B cell (primary cell): ENCODE results near the gene UCK1. TPM values are rescaled to one million over a fixed set of nuclear protein-coding genes. Genes with fewer than 3 reads are reported as not detected.

Experiments
- ATAC-seq: fragments of 200-7000 bp; cut with Tn5 transposase; one replicate; pipeline ENCODE4 v1.10.0; 2021; ENCODE audit warnings: low read depth, mild to moderate bottlenecking, moderate number of reproducible peaks, moderate library complexity
- CTCF ChIA-PET: fragments of 350-600 bp; sonication (Branson Sonifier 250); formaldehyde crosslinking; loops from one replicate; lab custom pipeline; 2021; ENCODE audit warnings: antibody characterized with exemption, inconsistent platforms; lab: Charles Lee
- POLR2A ChIA-PET: fragments of 350-600 bp; sonication (Branson Sonifier 250); formaldehyde crosslinking; loops from one replicate; lab custom pipeline; 2021; ENCODE audit warnings: antibody characterized with exemption; lab: Charles Lee
- DNase-seq: peaks from one replicate; pipeline ENCODE4 v3.0.0; 2013
- H2AFZ ChIP-seq: 2 replicates; pipeline ENCODE4 v1.6.1; 2012; ENCODE audit warnings: mild to moderate bottlenecking, low read depth, low read length; ENCODE audit not compliant: insufficient read depth, poor library complexity, severe bottlenecking
- H3K27ac ChIP-seq, 2 donors: 1 replicate in 1 of 2; 2 replicates in 1 of 2; pipeline ENCODE4 v1.5.1; 2012 to 2013; ENCODE audit warnings: low read length in 2 of 2, mild to moderate bottlenecking in 2 of 2, moderate library complexity in 1 of 2
- H3K27me3 ChIP-seq, 4 experiments: fragments of 200-600 bp in 1 of 4; sonication (generic) in 1 of 4; replicated peaks in 1 of 4; 1 replicate in 2 of 4; 2 replicates in 2 of 4; pipeline versions ENCODE4 v1.6.1 to v1.7.0; 2013 to 2016; ENCODE audit warnings: low read length in 3 of 4, mild to moderate bottlenecking in 2 of 4, mixed read lengths in 1 of 4, moderate library complexity in 1 of 4; ENCODE audit not compliant: insufficient read depth in 4 of 4, control insufficient read depth in 3 of 4; ENCODE audit errors: control extremely low read depth in 1 of 4
- H3K36me3 ChIP-seq, 2 experiments: replicated peaks in 1 of 2; 1 replicate in 1 of 2; 2 replicates in 1 of 2; pipeline versions ENCODE4 v1.6.1 to v1.7.1; 2013; ENCODE audit warnings: low read length in 1 of 2; ENCODE audit not compliant: insufficient read depth in 2 of 2, control insufficient read depth in 1 of 2; ENCODE audit errors: control extremely low read depth in 1 of 2, extremely low read depth in 1 of 2
- H3K4me1 ChIP-seq, 2 donors: fragments of 200-600 bp in 1 of 2; sonication (generic) in 1 of 2; 1 replicate in 1 of 2; 2 replicates in 1 of 2; pipeline versions ENCODE4 v1.5.1 to v1.6.1; 2013 to 2017; ENCODE audit warnings: low read length in 2 of 2; ENCODE audit not compliant: control insufficient read depth in 2 of 2, insufficient read depth in 2 of 2
- H3K4me2 ChIP-seq: replicated peaks from 2 replicates; pipeline ENCODE3; 2012; ENCODE audit warnings: mild to moderate bottlenecking, low read depth, low read length; ENCODE audit not compliant: poor library complexity, severe bottlenecking
- H3K4me3 ChIP-seq, 5 experiments: fragments of 200-600 bp in 1 of 5; sonication (generic) in 1 of 5; 1 replicate in 3 of 5; 2 replicates in 2 of 5; pipeline versions ENCODE4 v1.5.1 to v1.7.0; 2011 to 2016; ENCODE audit warnings: low read length in 4 of 5, mild to moderate bottlenecking in 4 of 5, low read depth in 2 of 5, control low read depth in 1 of 5, moderate library complexity in 1 of 5; ENCODE audit not compliant: insufficient read depth in 1 of 5; ENCODE audit errors: control extremely low read depth in 1 of 5, extremely low read depth in 1 of 5
- H3K79me2 ChIP-seq: fragments of 200-600 bp; sonication (generic); one replicate; pipeline ENCODE4 v1.6.0; 2016; ENCODE audit warnings: low read length; ENCODE audit not compliant: control insufficient read depth, insufficient read depth
- H3K9ac ChIP-seq: fragments of 200-600 bp; sonication (generic); 2 replicates; pipeline ENCODE4 v1.6.1; 2017; ENCODE audit warnings: mild to moderate bottlenecking, low read length, moderate library complexity
- H3K9me3 ChIP-seq, 3 donors: one replicate each; pipeline versions ENCODE4 v1.6.1 to v1.7.1; 2013; ENCODE audit warnings: low read length in 2 of 3; ENCODE audit not compliant: control insufficient read depth in 2 of 3, insufficient read depth in 1 of 3; ENCODE audit errors: control extremely low read depth in 1 of 3
- H4K20me1 ChIP-seq: 2 replicates; pipeline ENCODE4 v1.6.0; 2012; ENCODE audit warnings: mild to moderate bottlenecking, low read length; ENCODE audit not compliant: insufficient read depth, control insufficient read depth, poor library complexity, severe bottlenecking
- H3K27ac Mint-ChIP-seq: one replicate; pipeline ENCODE4 v1.8.0; 2021; ENCODE audit warnings: mixed read lengths
- H3K27me3 Mint-ChIP-seq: one replicate; pipeline ENCODE4 v1.8.0; 2021; ENCODE audit warnings: mixed read lengths
- H3K4me1 Mint-ChIP-seq: one replicate; pipeline ENCODE4 v1.8.0; 2021; ENCODE audit warnings: mixed read lengths
- H3K4me3 Mint-ChIP-seq: one replicate; pipeline ENCODE4 v1.8.0; 2021; ENCODE audit warnings: mixed read lengths
- H3K9me3 Mint-ChIP-seq: one replicate; pipeline ENCODE4 v1.8.0; 2022; ENCODE audit warnings: mixed read lengths; ENCODE audit not compliant: insufficient read depth
- EZH2 ChIP-seq: IDR thresholded peaks from 2 replicates; pipeline ENCODE4 v1.6.1; 2012; ENCODE audit warnings: borderline replicate concordance, low read depth, mild to moderate bottlenecking, moderate library complexity, low read length; ENCODE audit not compliant: insufficient read depth, poor library complexity, severe bottlenecking
- WGBS: methylation state at CpG from one replicate; pipeline ENCODE4 v1.1.5; 2013; ENCODE audit warnings: missing lambda C conversion rate; ENCODE audit not compliant: insufficient coverage; 5-methylcytosine and 5-hydroxymethylcytosine counted together
- intact Hi-C: fragments of 100-400 bp; cut with micrococcal nuclease; formaldehyde crosslinking; loops from one replicate; pipeline ENCODE4 v1.10.0; 2022
- polyA plus RNA-seq: library from polyadenylated mRNA; depleted of rRNA; stranded (reverse); fragments of >200 nt; gene quantifications from 2 replicates; pipeline ENCODE4 v1.2.3, GENCODE V29; 2012
- total RNA-seq, 2 donors: library from RNA; stranded (reverse); fragments of 120-200 nt in 1 of 2; gene quantifications; 1 replicate in 1 of 2; 2 replicates in 1 of 2; pipeline versions ENCODE4 v1.2.3 to v1.2.4, GENCODE V29; 2013 to 2022
- TF ChIP-seq, protein P1 (sequence below): fragments of 200-600 bp; IDR thresholded peaks from one replicate; pipeline ENCODE4 v1.8.0; 2022; ENCODE audit warnings: antibody characterized with exemption, mild to moderate bottlenecking

UCK1 gene
- total and polyA plus RNA-seq, 2 donors (not counting 1 experiment from before 2014, with no cell fraction given) = 25.3 to 39.3 TPM

DNA sequence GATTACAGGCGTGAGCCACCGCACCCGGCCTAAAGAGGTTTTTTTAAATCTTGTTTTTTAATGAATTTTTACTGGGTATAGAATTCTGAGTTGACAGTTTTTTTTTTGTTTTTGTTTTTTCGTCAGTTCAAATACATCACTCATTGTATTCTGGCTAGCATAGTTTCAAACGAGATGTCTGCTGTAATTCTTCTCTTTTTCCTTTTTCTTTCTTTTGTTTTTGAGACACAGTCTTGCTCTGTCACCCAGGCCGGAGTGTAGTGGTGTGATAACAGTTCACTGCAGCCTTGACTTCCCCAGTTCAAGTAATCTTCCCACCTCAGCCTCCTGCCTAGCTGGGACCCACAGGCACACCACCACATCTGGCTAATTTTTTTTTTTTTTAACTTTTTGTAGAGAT lies 12.1 kb upstream of the UCK1 start:
- no peak for DNase-seq

DNA sequence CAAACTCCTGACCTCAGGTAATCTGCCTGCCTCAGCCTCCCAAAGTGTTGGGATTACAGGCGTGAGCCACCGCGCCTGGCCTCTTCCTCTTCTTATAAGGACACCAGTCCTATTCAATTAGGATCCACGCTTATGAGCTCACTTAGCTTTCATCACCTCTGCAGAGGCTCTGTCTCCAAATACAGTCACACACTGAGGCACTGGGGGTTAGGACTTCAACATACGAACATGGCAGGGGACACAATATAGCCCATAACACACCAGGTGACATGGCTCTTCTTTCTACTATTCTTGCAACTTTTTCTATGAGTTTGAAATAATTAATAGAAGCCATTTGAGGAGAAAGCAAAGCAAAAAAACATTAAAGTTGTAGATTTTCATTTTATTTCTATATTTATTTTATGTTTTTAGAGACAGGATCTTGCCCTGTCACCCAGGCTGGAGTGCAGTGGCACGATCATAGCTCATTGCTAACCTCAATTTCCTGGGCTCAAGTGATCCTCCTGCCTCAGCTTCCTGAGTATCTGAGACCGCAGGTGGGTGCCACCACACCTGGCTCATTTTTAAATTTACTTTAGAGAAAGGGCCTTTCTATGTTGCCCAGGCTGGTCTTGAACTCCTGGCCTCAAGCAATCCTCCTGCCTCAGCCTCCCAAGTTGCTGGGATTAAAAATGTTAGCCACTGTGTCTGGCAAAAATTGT lies 8.3 kb upstream of the UCK1 start:
- WGBS = 69% methylated on average over 6 of the region's 7 CpGs
- DNase-seq = no peak
- Histone ChIP-seq H3K4me1 (peaks cover 9 to 12% of the 10 kb centered on the region in 2 donors), H4K20me1 (no peaks in the 10 kb centered on the region), H3K9me3 (peaks cover 2 to 26% (median 19%) of the 10 kb centered on the region in 3 donors), H2AFZ (no peak overlapping the region), H3K4me2 (no peak overlapping the region), H3K27ac (no peak overlapping the region), H3K9ac (no peak overlapping the region), H3K4me3 (no peak overlapping the region), H3K36me3 (no peaks in the 10 kb centered on the region), H3K79me2 (no peaks in the 10 kb centered on the region), H3K27me3 (peaks cover 0 to under 1% (median 0%) of the 10 kb centered on the region in 4 experiments)
- H3K27ac Mint-ChIP-seq = no peak overlapping the region
- intact Hi-C loops = no loop called here
- TF ChIP-seq, protein P1, sequence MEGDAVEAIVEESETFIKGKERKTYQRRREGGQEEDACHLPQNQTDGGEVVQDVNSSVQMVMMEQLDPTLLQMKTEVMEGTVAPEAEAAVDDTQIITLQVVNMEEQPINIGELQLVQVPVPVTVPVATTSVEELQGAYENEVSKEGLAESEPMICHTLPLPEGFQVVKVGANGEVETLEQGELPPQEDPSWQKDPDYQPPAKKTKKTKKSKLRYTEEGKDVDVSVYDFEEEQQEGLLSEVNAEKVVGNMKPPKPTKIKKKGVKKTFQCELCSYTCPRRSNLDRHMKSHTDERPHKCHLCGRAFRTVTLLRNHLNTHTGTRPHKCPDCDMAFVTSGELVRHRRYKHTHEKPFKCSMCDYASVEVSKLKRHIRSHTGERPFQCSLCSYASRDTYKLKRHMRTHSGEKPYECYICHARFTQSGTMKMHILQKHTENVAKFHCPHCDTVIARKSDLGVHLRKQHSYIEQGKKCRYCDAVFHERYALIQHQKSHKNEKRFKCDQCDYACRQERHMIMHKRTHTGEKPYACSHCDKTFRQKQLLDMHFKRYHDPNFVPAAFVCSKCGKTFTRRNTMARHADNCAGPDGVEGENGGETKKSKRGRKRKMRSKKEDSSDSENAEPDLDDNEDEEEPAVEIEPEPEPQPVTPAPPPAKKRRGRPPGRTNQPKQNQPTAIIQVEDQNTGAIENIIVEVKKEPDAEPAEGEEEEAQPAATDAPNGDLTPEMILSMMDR = no peak
- TF ChIP-seq EZH2 = no peak
- ATAC-seq = no peak
- peaks cover 11% of the 10 kb centered on the region for H3K4me1 Mint-ChIP-seq
- CTCF ChIA-PET = interaction anchor here (0.6 kb wide), 1 partner anchor 170 kb away, joined by 3 read pairs; no protein-coding TSS in a partner anchor
- H3K4me3 Mint-ChIP-seq = no peak overlapping the region
- peaks cover 3% of the 10 kb centered on the region for H3K27me3 Mint-ChIP-seq
- peaks cover 2% of the 10 kb centered on the region for H3K9me3 Mint-ChIP-seq
- POLR2A ChIA-PET = no interaction called here

More for the DNA sequence above, 12.1 kb upstream of the UCK1 start:
- Histone ChIP-seq H3K4me3 (no peak overlapping the region), H3K9ac (no peak overlapping the region), H2AFZ (no peak overlapping the region), H3K9me3 (peaks cover 2 to 46% (median 23%) of the 10 kb centered on the region in 3 donors), H3K79me2 (no peaks in the 10 kb centered on the region), H3K4me2 (no peak overlapping the region), H3K27ac (no peak overlapping the region), H4K20me1 (no peaks in the 10 kb centered on the region), H3K36me3 (no peaks in the 10 kb centered on the region), H3K4me1 (peaks cover 15 to 16% of the 10 kb centered on the region in 2 donors), H3K27me3 (peaks cover 0 to 33% (median 13%) of the 10 kb centered on the region in 4 experiments)
- peaks cover 11% of the 10 kb centered on the region for H3K4me1 Mint-ChIP-seq
- POLR2A ChIA-PET = no interaction called here
- H3K27me3 Mint-ChIP-seq = peaks cover 22% of the 10 kb centered on the region
- WGBS = no CpG with 5 or more reads among the region's 6 CpGs
- TF ChIP-seq, protein P1 = no peak
- TF ChIP-seq EZH2 = no peak
- CTCF ChIA-PET = no interaction called here
- no peak overlapping the region for H3K27ac Mint-ChIP-seq
- intact Hi-C loops = no loop called here
- no peak for ATAC-seq
- H3K9me3 Mint-ChIP-seq = peaks cover 3% of the 10 kb centered on the region
- H3K4me3 Mint-ChIP-seq = no peak overlapping the region
